HepG2 (cell line): Measurements from ENCODE around the gene MTRF1. TPM values are rescaled to one million over a fixed set of nuclear protein-coding genes. Genes with fewer than 3 reads are reported as not detected.
A peak's percentile ranks its signal among the peaks of the same experiment; 100 is the strongest.

Experiments
- HDAC1 ChIP-seq: sonication (generic); formaldehyde crosslinking; IDR thresholded peaks from 2 replicates; pipeline ENCODE4 v1.5.1; 2020; ENCODE audit warnings: mild to moderate bottlenecking, missing genetic modification reagents
- ISX ChIP-seq: sonication (generic); formaldehyde crosslinking; conservative IDR thresholded peaks from 2 replicates; pipeline ENCODE4 v1.5.0; 2020; ENCODE audit warnings: missing genetic modification reagents
- KDM5B ChIP-seq: sonication (generic); formaldehyde crosslinking; IDR thresholded peaks from 2 replicates; pipeline ENCODE4 v1.4.0; 2020; ENCODE audit warnings: missing genetic modification reagents, mild to moderate bottlenecking, borderline replicate concordance
- MBD4 ChIP-seq: IDR thresholded peaks from 2 replicates; pipeline ENCODE4 v1.6.1; 2012; ENCODE audit warnings: low read length, inconsistent platforms, borderline replicate concordance
- MED8 ChIP-seq: sonication (generic); formaldehyde crosslinking; IDR thresholded peaks from 2 replicates; pipeline ENCODE4 v1.8.1; 2023; ENCODE audit warnings: mild to moderate bottlenecking, missing genetic modification reagents; ENCODE audit not compliant: insufficient replicate concordance
- MEIS2 ChIP-seq: sonication (generic); formaldehyde crosslinking; IDR thresholded peaks from 2 replicates; pipeline ENCODE4 v1.9.0; 2021; ENCODE audit warnings: mild to moderate bottlenecking, missing genetic modification reagents
- NCOA2 ChIP-seq: sonication (generic); formaldehyde crosslinking; IDR thresholded peaks from 2 replicates; pipeline ENCODE4 v1.8.0; 2022; ENCODE audit warnings: inconsistent platforms
- PHF21A ChIP-seq: sonication (generic); formaldehyde crosslinking; IDR thresholded peaks from 2 replicates; pipeline ENCODE4 v1.5.0; 2020; ENCODE audit warnings: mild to moderate bottlenecking, missing genetic modification reagents
- POLR2AphosphoS5 ChIP-seq: IDR thresholded peaks from 2 replicates; pipeline ENCODE4 v1.6.1; 2012; ENCODE audit warnings: low read depth, low read length
- RBAK ChIP-seq: sonication (generic); formaldehyde crosslinking; IDR thresholded peaks from 2 replicates; pipeline ENCODE4 v1.5.1; 2020; ENCODE audit warnings: mild to moderate bottlenecking, missing genetic modification reagents
- RBM22 ChIP-seq: fragments of 200-400 bp; formaldehyde crosslinking; optimal IDR thresholded peaks from 2 replicates; pipeline ENCODE3; 2017; ENCODE audit warnings: mild to moderate bottlenecking, low read length, moderate library complexity
- RFX5 ChIP-seq: IDR thresholded peaks from 2 replicates; pipeline ENCODE4 v1.6.1; 2011; ENCODE audit warnings: low read depth, low read length, improper control_type of control experiment
- SAP130 ChIP-seq: IDR thresholded peaks from 2 replicates; pipeline ENCODE4 v1.6.1; 2016; ENCODE audit warnings: low read depth
- SNRNP70 ChIP-seq: fragments of 200-400 bp; formaldehyde crosslinking; IDR thresholded peaks from 2 replicates; pipeline ENCODE4 v1.6.1; 2017; ENCODE audit warnings: mild to moderate bottlenecking, low read depth, low read length, moderate library complexity
- TBX2 ChIP-seq: sonication (generic); formaldehyde crosslinking; IDR thresholded peaks from 2 replicates; pipeline ENCODE4 v1.5.0; 2020; ENCODE audit warnings: missing genetic modification reagents, mild to moderate bottlenecking, borderline replicate concordance
- ZBTB38 ChIP-seq: sonication (generic); formaldehyde crosslinking; IDR thresholded peaks from 2 replicates; pipeline ENCODE4 v1.5.1; 2020; ENCODE audit warnings: mild to moderate bottlenecking, missing genetic modification reagents
- ZNF101 ChIP-seq: sonication (generic); formaldehyde crosslinking; IDR thresholded peaks from 2 replicates; pipeline ENCODE4 v1.4.0; 2020; ENCODE audit warnings: mild to moderate bottlenecking, low read depth, missing genetic modification reagents, borderline replicate concordance
- ZNF260 ChIP-seq: sonication (generic); formaldehyde crosslinking; IDR thresholded peaks from 2 replicates; pipeline ENCODE4 v1.4.0; 2020; ENCODE audit warnings: missing genetic modification reagents, low read depth, mild to moderate bottlenecking, borderline replicate concordance
- ZNF282 ChIP-seq: fragments of 450-650 bp; IDR thresholded peaks from 2 replicates; pipeline ENCODE4 v1.6.1; 2018; ENCODE audit not compliant: partially characterized antibody
- ZNF343 ChIP-seq: sonication (generic); formaldehyde crosslinking; IDR thresholded peaks from 2 replicates; pipeline ENCODE4 v1.4.0; 2020; ENCODE audit warnings: mild to moderate bottlenecking, missing genetic modification reagents
- ZNF350 ChIP-seq: sonication (generic); formaldehyde crosslinking; IDR thresholded peaks from 2 replicates; pipeline ENCODE4 v1.4.0; 2020; ENCODE audit warnings: mild to moderate bottlenecking, low read depth, missing genetic modification reagents, borderline replicate concordance
- ZNF431 ChIP-seq: sonication (generic); formaldehyde crosslinking; IDR thresholded peaks from 2 replicates; pipeline ENCODE4 v1.9.0; 2022; ENCODE audit warnings: missing genetic modification reagents, low read depth, mild to moderate bottlenecking, borderline replicate concordance
- ZNF451 ChIP-seq: sonication (generic); formaldehyde crosslinking; IDR thresholded peaks from 2 replicates; pipeline ENCODE4 v1.5.0; 2020; ENCODE audit warnings: mild to moderate bottlenecking, missing genetic modification reagents
- ZNF563 ChIP-seq: sonication (generic); formaldehyde crosslinking; IDR thresholded peaks from 2 replicates; pipeline ENCODE4 v1.8.0; 2022; ENCODE audit warnings: mild to moderate bottlenecking, moderate library complexity, missing genetic modification reagents
- ZNF773 ChIP-seq: sonication (generic); formaldehyde crosslinking; IDR thresholded peaks from 2 replicates; pipeline ENCODE4 v1.4.0; 2020; ENCODE audit warnings: missing genetic modification reagents, borderline replicate concordance
- ZNF781 ChIP-seq: sonication (generic); formaldehyde crosslinking; IDR thresholded peaks from 2 replicates; pipeline ENCODE4 v1.5.1; 2020; ENCODE audit warnings: borderline replicate concordance, mild to moderate bottlenecking, missing genetic modification reagents; ENCODE audit errors: not compliant biosample characterization
- ZNF83 ChIP-seq: sonication (generic); formaldehyde crosslinking; IDR thresholded peaks from 2 replicates; pipeline ENCODE4 v1.4.0; 2020; ENCODE audit warnings: missing genetic modification reagents, mild to moderate bottlenecking, borderline replicate concordance
- ZNF879 ChIP-seq: sonication (generic); formaldehyde crosslinking; IDR thresholded peaks from 2 replicates; pipeline ENCODE4 v1.8.1; 2023; ENCODE audit warnings: missing genetic modification reagents
- ZSCAN21 ChIP-seq: sonication (generic); formaldehyde crosslinking; IDR thresholded peaks from 2 replicates; pipeline ENCODE4 v1.8.0; 2022; ENCODE audit warnings: mild to moderate bottlenecking, missing genetic modification reagents, moderate library complexity, borderline replicate concordance
- polyA plus RNA-seq, 8 experiments: library from polyadenylated mRNA; depleted of rRNA in 3 of 8; stranded (reverse) in 7 of 8; unstranded in 1 of 8; fragments of >200 nt; fragmentation: Illumina TruSeq in 4 of 8; extraction: Trizol in 4 of 8; gene quantifications; 2 replicates each; pipeline versions ENCODE4 v1.2.1 to v1.2.3, GENCODE V29; 2011 to 2016; ENCODE audit warnings: low read depth in 4 of 8, missing spikeins in 1 of 8, mixed read lengths in 1 of 8; ENCODE audit not compliant: insufficient read depth in 1 of 8
- total RNA-seq, 5 experiments: library from RNA; depleted of rRNA; stranded (reverse); fragments of >200 nt; fragmentation: Illumina TruSeq; extraction: Trizol; gene quantifications; 2 replicates each; pipeline ENCODE4 v1.2.3, GENCODE V29; 2016; ENCODE audit warnings: low read depth in 1 of 5
- TF ChIP-seq, protein P1 (sequence below): sonication (generic); formaldehyde crosslinking; IDR thresholded peaks from 2 replicates; pipeline ENCODE4 v1.4.0; 2020; ENCODE audit warnings: mild to moderate bottlenecking, missing genetic modification reagents
- TF ChIP-seq, protein P2 (sequence below): sonication (generic); formaldehyde crosslinking; IDR thresholded peaks from 2 replicates; pipeline ENCODE4 v1.4.0; 2020; ENCODE audit warnings: missing genetic modification reagents
- TF ChIP-seq, protein P3 (sequence below): sonication (generic); formaldehyde crosslinking; IDR thresholded peaks from 2 replicates; pipeline ENCODE4 v1.8.1; 2023; ENCODE audit warnings: missing genetic modification reagents, inconsistent platforms, borderline replicate concordance

MTRF1 gene
- total and polyA plus RNA-seq, 2 of the 13 experiments (the other 11 are each of a cell fraction or from before 2014, with no cell fraction given): 21.6 to 27.2 TPM

DNA sequence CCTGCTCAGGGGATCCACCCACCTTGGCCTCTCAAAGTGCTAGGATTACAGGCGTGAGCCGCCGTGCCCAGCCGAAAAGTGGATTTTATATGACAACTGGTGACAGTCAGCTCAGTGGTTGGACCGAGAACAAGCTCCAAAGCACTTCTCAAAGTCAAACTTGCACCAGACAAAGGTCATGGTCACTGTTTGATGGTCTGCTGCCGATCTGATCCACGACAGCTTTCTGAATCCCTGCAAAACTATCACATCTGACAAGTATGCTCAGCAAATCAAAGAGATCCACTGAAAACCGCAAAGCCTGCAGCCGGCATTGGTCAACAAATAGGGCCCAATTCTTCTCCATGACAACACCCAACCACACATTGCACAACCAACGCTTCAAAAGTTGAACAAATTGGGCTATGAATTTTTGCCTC lies 26.1 kb upstream of the MTRF1 start (continued):
- TF ChIP-seq ZNF101 (CRISPR knock-in tag) (no peak), RBAK (no peak), ZNF282 (no peak), ZBTB38 (no peak), ZNF343 (CRISPR knock-in tag) (no peak), POLR2AphosphoS5 (no peak), KDM5B (CRISPR knock-in tag) (no peak), ZNF773 (CRISPR knock-in tag) (no peak), HDAC1 (peak; percentile 88), ZSCAN21 (CRISPR knock-in tag) (0 out of 2 replicates have a peak, but pooled peaks have one; percentile 32), ZNF260 (CRISPR knock-in tag) (no peak), ZNF83 (no peak), ZNF350 (CRISPR knock-in tag) (peak; percentile 62; the same call in 1 of the 2 replicates), TBX2 (CRISPR knock-in tag) (peak; percentile 89), MEIS2 (CRISPR knock-in tag) (peak; percentile 75), ZNF451 (CRISPR knock-in tag) (no peak), SNRNP70 (no peak), PHF21A (CRISPR knock-in tag) (peak; percentile 69; the same call in 1 of the 2 replicates), MBD4 (0 out of 2 replicates have a peak, but pooled peaks have one; percentile 61), ZNF563 (0 out of 2 replicates have a peak, but pooled peaks have one; percentile 38), MED8 (no peak), SAP130 (CRISPR knock-in tag) (peak; percentile 83), NCOA2 (peak; percentile 82), ZNF879 (CRISPR knock-in tag) (no peak), ZNF431 (CRISPR knock-in tag) (no peak), ISX (CRISPR knock-in tag) (no peak), ZNF781 (CRISPR knock-in tag) (no peak), RBM22 (no peak), RFX5 (peak; percentile 98)
- TF ChIP-seq, protein P1, sequence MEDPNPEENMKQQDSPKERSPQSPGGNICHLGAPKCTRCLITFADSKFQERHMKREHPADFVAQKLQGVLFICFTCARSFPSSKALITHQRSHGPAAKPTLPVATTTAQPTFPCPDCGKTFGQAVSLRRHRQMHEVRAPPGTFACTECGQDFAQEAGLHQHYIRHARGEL (CRISPR knock-in tag): no peak
- TF ChIP-seq, protein P2, sequence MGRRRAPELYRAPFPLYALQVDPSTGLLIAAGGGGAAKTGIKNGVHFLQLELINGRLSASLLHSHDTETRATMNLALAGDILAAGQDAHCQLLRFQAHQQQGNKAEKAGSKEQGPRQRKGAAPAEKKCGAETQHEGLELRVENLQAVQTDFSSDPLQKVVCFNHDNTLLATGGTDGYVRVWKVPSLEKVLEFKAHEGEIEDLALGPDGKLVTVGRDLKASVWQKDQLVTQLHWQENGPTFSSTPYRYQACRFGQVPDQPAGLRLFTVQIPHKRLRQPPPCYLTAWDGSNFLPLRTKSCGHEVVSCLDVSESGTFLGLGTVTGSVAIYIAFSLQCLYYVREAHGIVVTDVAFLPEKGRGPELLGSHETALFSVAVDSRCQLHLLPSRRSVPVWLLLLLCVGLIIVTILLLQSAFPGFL (CRISPR knock-in tag): no peak
- TF ChIP-seq, protein P3, sequence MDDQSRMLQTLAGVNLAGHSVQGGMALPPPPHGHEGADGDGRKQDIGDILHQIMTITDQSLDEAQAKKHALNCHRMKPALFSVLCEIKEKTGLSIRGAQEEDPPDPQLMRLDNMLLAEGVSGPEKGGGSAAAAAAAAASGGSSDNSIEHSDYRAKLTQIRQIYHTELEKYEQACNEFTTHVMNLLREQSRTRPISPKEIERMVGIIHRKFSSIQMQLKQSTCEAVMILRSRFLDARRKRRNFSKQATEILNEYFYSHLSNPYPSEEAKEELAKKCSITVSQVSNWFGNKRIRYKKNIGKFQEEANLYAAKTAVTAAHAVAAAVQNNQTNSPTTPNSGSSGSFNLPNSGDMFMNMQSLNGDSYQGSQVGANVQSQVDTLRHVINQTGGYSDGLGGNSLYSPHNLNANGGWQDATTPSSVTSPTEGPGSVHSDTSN (CRISPR knock-in tag): no peak
